ENCODE data around the gene EFNB1. TPM values are rescaled to one million over a fixed set of nuclear protein-coding genes. Genes with fewer than 3 reads are reported as not detected.
"Not testable (repeated sequence)": the region's sequence is repeated elsewhere in the genome, so short reads cannot be mapped to it uniquely, and the experiment has no call there.

EFNB1 gene
- polyA plus RNA-seq, 1 donor from 2014 or later: 25.5 TPM

DNA sequence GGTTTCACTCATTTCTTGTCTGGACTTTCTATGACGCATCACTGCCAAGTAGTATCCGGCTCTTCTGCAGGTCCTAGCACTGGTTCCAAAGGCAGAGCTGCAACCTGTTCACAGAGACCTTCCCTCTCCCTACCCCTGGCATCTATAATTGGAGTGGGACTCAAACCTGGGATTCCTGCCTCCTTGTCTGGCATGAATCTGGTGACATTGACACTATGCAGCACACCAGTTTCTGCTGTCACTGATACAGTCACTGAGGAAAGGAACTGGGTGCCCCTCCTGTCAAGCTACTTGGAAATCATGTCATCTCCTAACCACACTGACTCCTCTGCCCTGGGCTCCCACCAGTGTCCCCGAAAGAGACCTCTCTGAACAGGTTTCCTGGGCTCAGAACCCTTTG is 33.1 kb upstream of the EFNB1 start:
- Histone ChIP-seq H3K9ac (ENCODE audit: low read length) (no peak overlapping the region), H2AFZ (ENCODE audit: low read depth, low read length) (no peak overlapping the region)

GRCh38 chrX:68798400-68798799 is 30.4 kb upstream of the EFNB1 start:
- not testable (repeated sequence) for H3K79me2 ChIP-seq (replicated peaks; ENCODE audit: insufficient read depth, low read length); H2AFZ ChIP-seq (ENCODE audit: low read depth, low read length); H3K27me3 ChIP-seq (ENCODE audit: insufficient read depth, low read depth, low read length); H3K9me2 ChIP-seq (ENCODE audit: insufficient read depth, low read length); H3K27ac ChIP-seq (ENCODE audit: low read length); H3K9ac ChIP-seq (ENCODE audit: low read length); H3K36me3 ChIP-seq (ENCODE audit: insufficient read depth, low read length); H3K9me3 ChIP-seq (ENCODE audit: low read length); H3K4me2 ChIP-seq (ENCODE audit: low read length); H4K20me1 ChIP-seq (ENCODE audit: insufficient read depth); H3F3A ChIP-seq (ENCODE audit: insufficient read depth, low read length, poor library complexity, severe bottlenecking); H3K4me3 ChIP-seq (ENCODE audit: low read length)

More for the DNA sequence above, 33.1 kb upstream of the EFNB1 start:
- Histone ChIP-seq H3F3A (ENCODE audit: insufficient read depth, low read length, poor library complexity, severe bottlenecking) (no peaks in the 10 kb centered on the region), H3K79me2 (replicated peaks; ENCODE audit: insufficient read depth, low read length) (no peaks in the 10 kb centered on the region), H3K36me3 (ENCODE audit: insufficient read depth, low read length) (no peaks in the 10 kb centered on the region), H3K27ac (ENCODE audit: low read length) (no peak overlapping the region), H4K20me1 (ENCODE audit: insufficient read depth) (no peaks in the 10 kb centered on the region), H3K9me2 (ENCODE audit: insufficient read depth, low read length) (no peaks in the 10 kb centered on the region), H3K4me3 (ENCODE audit: low read length) (no peak overlapping the region), H3K4me2 (ENCODE audit: low read length) (no peak overlapping the region), H3K9me3 (ENCODE audit: low read length) (no peaks in the 10 kb centered on the region), H3K27me3 (ENCODE audit: insufficient read depth, low read depth, low read length) (no peaks in the 10 kb centered on the region)
- no peak for TF ChIP-seq EP300 (conservative IDR thresholded peaks at IDR 0.05; ENCODE audit: poor library complexity, severe bottlenecking)
- TF ChIP-seq, protein P1, sequence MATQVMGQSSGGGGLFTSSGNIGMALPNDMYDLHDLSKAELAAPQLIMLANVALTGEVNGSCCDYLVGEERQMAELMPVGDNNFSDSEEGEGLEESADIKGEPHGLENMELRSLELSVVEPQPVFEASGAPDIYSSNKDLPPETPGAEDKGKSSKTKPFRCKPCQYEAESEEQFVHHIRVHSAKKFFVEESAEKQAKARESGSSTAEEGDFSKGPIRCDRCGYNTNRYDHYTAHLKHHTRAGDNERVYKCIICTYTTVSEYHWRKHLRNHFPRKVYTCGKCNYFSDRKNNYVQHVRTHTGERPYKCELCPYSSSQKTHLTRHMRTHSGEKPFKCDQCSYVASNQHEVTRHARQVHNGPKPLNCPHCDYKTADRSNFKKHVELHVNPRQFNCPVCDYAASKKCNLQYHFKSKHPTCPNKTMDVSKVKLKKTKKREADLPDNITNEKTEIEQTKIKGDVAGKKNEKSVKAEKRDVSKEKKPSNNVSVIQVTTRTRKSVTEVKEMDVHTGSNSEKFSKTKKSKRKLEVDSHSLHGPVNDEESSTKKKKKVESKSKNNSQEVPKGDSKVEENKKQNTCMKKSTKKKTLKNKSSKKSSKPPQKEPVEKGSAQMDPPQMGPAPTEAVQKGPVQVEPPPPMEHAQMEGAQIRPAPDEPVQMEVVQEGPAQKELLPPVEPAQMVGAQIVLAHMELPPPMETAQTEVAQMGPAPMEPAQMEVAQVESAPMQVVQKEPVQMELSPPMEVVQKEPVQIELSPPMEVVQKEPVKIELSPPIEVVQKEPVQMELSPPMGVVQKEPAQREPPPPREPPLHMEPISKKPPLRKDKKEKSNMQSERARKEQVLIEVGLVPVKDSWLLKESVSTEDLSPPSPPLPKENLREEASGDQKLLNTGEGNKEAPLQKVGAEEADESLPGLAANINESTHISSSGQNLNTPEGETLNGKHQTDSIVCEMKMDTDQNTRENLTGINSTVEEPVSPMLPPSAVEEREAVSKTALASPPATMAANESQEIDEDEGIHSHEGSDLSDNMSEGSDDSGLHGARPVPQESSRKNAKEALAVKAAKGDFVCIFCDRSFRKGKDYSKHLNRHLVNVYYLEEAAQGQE (IDR thresholded peaks at IDR 0.05; ENCODE audit: borderline replicate concordance): no peak
- no peak for TF ChIP-seq MXI1 (conservative IDR thresholded peaks at IDR 0.05; ENCODE audit: poor library complexity, severe bottlenecking)
- TF ChIP-seq, protein P2, sequence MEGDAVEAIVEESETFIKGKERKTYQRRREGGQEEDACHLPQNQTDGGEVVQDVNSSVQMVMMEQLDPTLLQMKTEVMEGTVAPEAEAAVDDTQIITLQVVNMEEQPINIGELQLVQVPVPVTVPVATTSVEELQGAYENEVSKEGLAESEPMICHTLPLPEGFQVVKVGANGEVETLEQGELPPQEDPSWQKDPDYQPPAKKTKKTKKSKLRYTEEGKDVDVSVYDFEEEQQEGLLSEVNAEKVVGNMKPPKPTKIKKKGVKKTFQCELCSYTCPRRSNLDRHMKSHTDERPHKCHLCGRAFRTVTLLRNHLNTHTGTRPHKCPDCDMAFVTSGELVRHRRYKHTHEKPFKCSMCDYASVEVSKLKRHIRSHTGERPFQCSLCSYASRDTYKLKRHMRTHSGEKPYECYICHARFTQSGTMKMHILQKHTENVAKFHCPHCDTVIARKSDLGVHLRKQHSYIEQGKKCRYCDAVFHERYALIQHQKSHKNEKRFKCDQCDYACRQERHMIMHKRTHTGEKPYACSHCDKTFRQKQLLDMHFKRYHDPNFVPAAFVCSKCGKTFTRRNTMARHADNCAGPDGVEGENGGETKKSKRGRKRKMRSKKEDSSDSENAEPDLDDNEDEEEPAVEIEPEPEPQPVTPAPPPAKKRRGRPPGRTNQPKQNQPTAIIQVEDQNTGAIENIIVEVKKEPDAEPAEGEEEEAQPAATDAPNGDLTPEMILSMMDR (IDR thresholded peaks at IDR 0.05; ENCODE audit: poor library complexity, severe bottlenecking): no peak

DNA sequence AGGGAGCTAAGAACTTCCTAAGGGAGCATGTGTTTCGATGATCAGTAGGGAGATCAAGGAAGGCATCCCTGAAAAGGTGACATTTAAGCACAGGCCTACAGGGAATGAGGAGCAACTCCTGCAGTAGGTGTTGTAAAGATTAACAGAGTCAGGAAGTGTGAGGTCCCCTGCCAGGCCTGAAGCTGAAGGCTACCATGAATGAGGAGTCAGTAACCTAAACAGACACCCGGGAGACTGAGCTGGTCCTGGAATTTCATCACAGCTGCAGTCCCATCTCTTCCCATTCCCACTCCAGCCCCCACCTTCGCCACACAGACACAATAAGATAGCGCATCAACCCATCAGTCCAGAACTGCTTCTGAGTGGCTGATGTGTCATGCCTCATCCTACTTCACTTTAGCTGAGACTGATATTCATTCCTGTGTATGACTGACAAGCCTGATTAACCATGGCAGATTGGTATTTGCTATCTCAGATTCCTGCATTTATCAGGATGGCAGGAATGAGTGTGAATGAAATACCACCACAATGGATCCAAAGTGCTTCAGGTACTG is 27.0 kb upstream of the EFNB1 start:
- Histone ChIP-seq H3F3A (ENCODE audit: insufficient read depth, low read length, poor library complexity, severe bottlenecking) (no peaks in the 10 kb centered on the region), H2AFZ (ENCODE audit: low read depth, low read length) (no peak overlapping the region), H3K9me2 (ENCODE audit: insufficient read depth, low read length) (no peaks in the 10 kb centered on the region), H3K79me2 (replicated peaks; ENCODE audit: insufficient read depth, low read length) (no peaks in the 10 kb centered on the region), H3K4me3 (ENCODE audit: low read length) (no peak overlapping the region), H3K4me2 (ENCODE audit: low read length) (no peak overlapping the region), H3K36me3 (ENCODE audit: insufficient read depth, low read length) (no peaks in the 10 kb centered on the region), H4K20me1 (ENCODE audit: insufficient read depth) (no peaks in the 10 kb centered on the region), H3K27me3 (ENCODE audit: insufficient read depth, low read depth, low read length) (no peaks in the 10 kb centered on the region), H3K9me3 (ENCODE audit: low read length) (no peaks in the 10 kb centered on the region), H3K9ac (ENCODE audit: low read length) (no peak overlapping the region), H3K27ac (ENCODE audit: low read length) (peak overlapping the region; percentile 31)
- peak; percentile 57 for TF ChIP-seq EP300 (conservative IDR thresholded peaks at IDR 0.05; ENCODE audit: poor library complexity, severe bottlenecking)
- TF ChIP-seq, protein P1 (IDR thresholded peaks at IDR 0.05; ENCODE audit: borderline replicate concordance): peak; percentile 70
- no peak for TF ChIP-seq RAD21 (conservative IDR thresholded peaks at IDR 0.05)

Data from neural cell (in vitro differentiated cells).